GM23338 (cell line): ENCODE measurements around the gene POLR2A.

Source experiments
- CTCF ChIP-seq, 2 experiments: fragments of 200-600 bp in 1 of 2; sonication (generic) in 1 of 2; conservative IDR thresholded peaks; 2 replicates each; pipeline versions ENCODE4 v1.5.1 to v1.6.1; 2016 to 2017; ENCODE audit warnings: antibody characterized with exemption in 2 of 2, low read depth in 2 of 2, mild to moderate bottlenecking in 2 of 2, moderate library complexity in 1 of 2
- EZH2 ChIP-seq: fragments of 200-600 bp; sonication (generic); IDR thresholded peaks from one replicate; pipeline ENCODE4 v1.8.0; 2017; ENCODE audit warnings: antibody characterized with exemption, mild to moderate bottlenecking, low read depth; ENCODE audit not compliant: unreplicated experiment
- EZH2phosphoT487 ChIP-seq: fragments of 200-600 bp; sonication (generic); IDR thresholded peaks from one replicate; pipeline ENCODE4 v1.8.1; 2018; ENCODE audit warnings: antibody characterized with exemption; ENCODE audit not compliant: unreplicated experiment
- POLR2AphosphoS5 ChIP-seq: IDR thresholded peaks from 2 replicates; pipeline ENCODE4 v1.6.1; 2016; ENCODE audit warnings: antibody characterized with exemption, low read depth

DNA sequence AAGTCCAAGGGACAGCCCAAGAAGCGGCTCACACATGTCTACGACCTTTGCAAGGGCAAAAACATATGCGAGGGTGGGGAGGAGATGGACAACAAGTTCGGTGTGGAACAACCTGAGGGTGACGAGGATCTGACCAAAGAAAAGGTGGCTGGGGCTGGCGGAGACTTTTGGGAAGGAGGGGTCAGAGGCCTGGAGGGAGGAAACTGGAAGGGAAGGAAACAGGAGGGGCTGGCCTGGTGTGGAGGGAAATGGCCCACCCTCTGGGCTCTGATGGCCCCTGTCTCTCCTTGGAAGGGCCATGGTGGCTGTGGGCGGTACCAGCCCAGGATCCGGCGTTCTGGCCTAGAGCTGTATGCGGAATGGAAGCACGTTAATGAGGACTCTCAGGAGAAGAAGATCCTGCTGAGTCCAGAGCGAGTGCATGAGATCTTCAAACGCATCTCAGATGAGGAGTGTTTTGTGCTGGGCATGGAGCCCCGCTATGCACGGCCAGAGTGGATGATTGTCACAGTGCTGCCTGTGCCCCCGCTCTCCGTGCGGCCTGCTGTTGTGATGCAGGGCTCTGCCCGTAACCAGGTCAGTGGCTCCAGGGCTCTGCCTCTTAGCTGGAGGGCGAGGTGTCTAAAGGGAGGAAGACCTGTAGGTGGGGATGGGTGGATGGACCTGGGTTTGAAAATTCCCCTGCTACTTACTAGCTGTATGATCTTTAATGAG lies 12.5 kb downstream of the POLR2A start:
- TF ChIP-seq CTCF (conservative IDR thresholded peaks at IDR 0.05; ENCODE audit: low read depth in 2 of 2) (no peak), POLR2AphosphoS5 (no peak), EZH2 (no peak), EZH2phosphoT487 (no peak)
